Urinary bladder (tissue), 4 donors: ENCODE results near the gene PTPN13. TPM values are rescaled to one million over a fixed set of nuclear protein-coding genes. Genes with fewer than 3 reads are reported as not detected.
A peak's percentile ranks its signal among the peaks of the same experiment; 100 is the strongest.
"Not testable (repeated sequence)": the region's sequence is repeated elsewhere in the genome, so short reads cannot be mapped to it uniquely, and the experiment has no call there.

Experiments used
- DNase-seq: peaks from one replicate; pipeline ENCODE4 v3.0.0-alpha.2; 2015; ENCODE audit errors: extremely low spot score
- H3K27ac ChIP-seq: one replicate; pipeline ENCODE4 v1.5.1; 2013; ENCODE audit warnings: low read depth, mild to moderate bottlenecking, moderate library complexity
- H3K36me3 ChIP-seq: one replicate; pipeline ENCODE4 v1.6.1; 2013; ENCODE audit warnings: mild to moderate bottlenecking, moderate library complexity; ENCODE audit not compliant: insufficient read depth
- H3K4me1 ChIP-seq: one replicate; pipeline ENCODE4 v1.6.1; 2013; ENCODE audit warnings: mild to moderate bottlenecking, moderate library complexity; ENCODE audit not compliant: insufficient read depth
- H3K4me3 ChIP-seq: one replicate; pipeline ENCODE4 v1.5.1; 2013; ENCODE audit warnings: low read depth, low read length
- WGBS: extraction: QIAGEN DNeasy Blood & Tissue Kit; methylation state at CpG from one replicate; pipeline ENCODE4 v1.1.7; 2013; 5-methylcytosine and 5-hydroxymethylcytosine counted together
- polyA plus RNA-seq: library from polyadenylated mRNA; stranded (reverse); fragments of 200-250 nt; gene quantifications from one replicate; pipeline ENCODE4 v1.2.3, GENCODE V29; 2013
- total RNA-seq: library from RNA; depleted of rRNA; stranded (reverse); fragments of >200 nt; gene quantifications from one replicate; pipeline ENCODE4 v1.2.3, GENCODE V29; 2014
- donor health status: healthy with polysubstance abuse.
- donor health status: healthy.

PTPN13 gene
- total and polyA plus RNA-seq, 2 donors: 18.1 to 92.4 TPM

- DNase-seq: no peak
- Histone ChIP-seq H3K36me3 (no peaks in the 10 kb centered on the region), H3K27ac (no peak overlapping the region), H3K4me1 (no peaks in the 10 kb centered on the region), H3K4me3 (no peak overlapping the region)
- WGBS: 87% methylated on average over 2 of the region's 2 CpGs
Measured at GRCh38 chr4:86670756-86671155, 76.6 kb downstream of the PTPN13 start.

DNA sequence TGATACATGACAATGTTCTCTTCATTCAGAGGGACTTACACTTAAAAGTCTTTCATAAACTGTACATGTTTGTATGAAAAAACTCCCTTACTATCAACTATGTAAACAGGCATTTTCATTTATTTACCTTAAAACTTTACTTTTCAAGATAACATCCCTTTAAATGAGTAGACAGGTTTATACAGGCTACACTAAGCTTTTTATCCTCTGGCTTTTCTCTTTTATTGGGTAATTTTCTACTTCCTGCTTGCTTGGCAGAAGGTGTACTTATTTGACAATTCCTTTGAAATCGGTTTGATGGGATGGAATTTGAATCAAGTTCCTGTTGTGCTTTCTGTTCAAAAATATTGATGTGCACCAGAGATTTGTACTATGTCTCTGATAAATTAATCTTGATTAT, 81.4 kb downstream of the PTPN13 start:
- DNase-seq: peak; percentile 11
- no peak overlapping the region for H3K4me3 ChIP-seq
- H3K4me1 ChIP-seq: no peaks in the 10 kb centered on the region
- H3K27ac ChIP-seq: no peak overlapping the region
- H3K36me3 ChIP-seq: no peaks in the 10 kb centered on the region
- 28% methylated on average over 1 of the region's 1 CpG for WGBS

- WGBS: 85% methylated on average over 2 of the region's 2 CpGs
- Histone ChIP-seq H3K36me3 (no peaks in the 10 kb centered on the region), H3K4me3 (no peak overlapping the region), H3K4me1 (no peaks in the 10 kb centered on the region), H3K27ac (no peak overlapping the region)
- DNase-seq: no peak
Measured at GRCh38 chr4:86678796-86679195, 84.7 kb downstream of the PTPN13 start.

- over 99% methylated on average over 2 of the region's 2 CpGs for WGBS
- no peak overlapping the region for H3K4me3 ChIP-seq
- H3K27ac ChIP-seq: no peak overlapping the region
- no peaks in the 10 kb centered on the region for H3K4me1 ChIP-seq
- no peak for DNase-seq
- no peaks in the 10 kb centered on the region for H3K36me3 ChIP-seq
Measured at GRCh38 chr4:86679441-86679840, 85.3 kb downstream of the PTPN13 start.

DNA sequence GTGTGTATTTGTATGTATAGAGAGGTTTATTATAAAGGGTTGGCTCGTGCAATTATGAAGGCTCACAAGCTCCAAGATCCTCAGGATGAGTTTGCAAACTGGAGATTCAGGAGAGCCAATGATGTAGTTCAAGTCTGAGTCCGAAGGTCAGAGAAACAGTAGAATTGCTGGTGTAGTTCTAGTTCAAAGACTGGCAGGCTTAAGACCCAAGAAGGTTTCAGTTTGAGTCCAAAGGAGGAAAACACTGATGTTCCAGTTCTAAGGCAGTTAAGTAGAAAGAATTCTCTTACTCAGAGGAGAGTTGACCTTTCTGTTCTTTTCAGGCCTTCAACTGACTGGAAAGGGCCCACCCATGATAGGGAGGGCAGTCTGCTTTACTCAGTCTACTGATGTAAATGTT, 89.1 kb downstream of the PTPN13 start:
- Histone ChIP-seq H3K4me3 (no peak overlapping the region), H3K4me1 (no peaks in the 10 kb centered on the region), H3K27ac (no peak overlapping the region), H3K36me3 (no peaks in the 10 kb centered on the region)
- no peak for DNase-seq
- WGBS: 90% methylated on average over 2 of the region's 2 CpGs

DNA sequence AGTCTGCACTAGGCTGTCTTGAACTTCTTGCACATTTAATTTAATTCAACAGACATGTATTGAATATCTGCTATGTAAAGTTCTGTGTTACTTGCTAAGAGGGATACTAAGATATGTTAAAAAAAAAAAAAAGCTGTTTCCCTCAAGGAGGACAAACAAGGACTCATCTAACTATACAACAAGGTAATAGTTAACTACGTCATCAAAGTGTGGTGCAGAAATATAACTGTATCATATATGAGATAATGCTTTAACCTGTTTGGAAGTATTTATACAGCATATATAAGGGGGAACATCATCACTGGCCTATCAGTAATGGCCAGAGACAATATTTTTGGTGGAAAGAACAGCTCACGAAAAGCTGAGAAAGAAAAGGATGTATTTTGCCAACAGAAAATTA, 89.9 kb downstream of the PTPN13 start:
- 94% methylated on average over 2 of the region's 2 CpGs for WGBS
- no peaks in the 10 kb centered on the region for H3K4me1 ChIP-seq
- no peak for DNase-seq

GRCh38 chr4:86685401-86685800, 91.3 kb downstream of the PTPN13 start:
- WGBS: 49% methylated on average over 3 of the region's 3 CpGs
- peak; percentile 49 for DNase-seq
- Histone ChIP-seq H3K27ac (no peak overlapping the region), H3K4me3 (no peak overlapping the region), H3K36me3 (no peaks in the 10 kb centered on the region), H3K4me1 (no peaks in the 10 kb centered on the region)

More for the DNA sequence above, 89.9 kb downstream of the PTPN13 start:
- Histone ChIP-seq H3K27ac (no peak overlapping the region), H3K4me3 (no peak overlapping the region), H3K36me3 (no peaks in the 10 kb centered on the region)

DNA sequence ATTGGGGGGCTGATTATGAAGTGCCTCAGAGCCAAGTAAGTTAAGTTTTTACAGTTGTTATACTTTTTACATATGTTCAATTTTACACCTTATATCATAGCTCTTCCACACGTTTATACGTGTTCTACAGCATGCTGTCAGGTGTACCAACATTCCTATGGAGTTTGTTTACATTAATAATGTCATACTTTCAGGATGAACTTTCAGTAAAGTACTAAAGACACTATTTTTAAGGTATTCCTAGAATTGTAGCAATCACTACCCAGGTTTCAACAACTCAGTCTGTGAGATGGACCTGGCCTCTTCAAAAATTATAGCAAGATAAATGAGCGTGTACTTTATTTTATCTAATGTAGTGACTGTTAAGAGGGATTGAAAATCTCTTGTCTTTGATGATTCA, 92.6 kb downstream of the PTPN13 start:
- H3K4me1 ChIP-seq: no peaks in the 10 kb centered on the region
- H3K27ac ChIP-seq: no peak overlapping the region
- 75% methylated on average over 3 of the region's 3 CpGs for WGBS
- H3K4me3 ChIP-seq: no peak overlapping the region
- DNase-seq: no peak
- no peaks in the 10 kb centered on the region for H3K36me3 ChIP-seq

DNA sequence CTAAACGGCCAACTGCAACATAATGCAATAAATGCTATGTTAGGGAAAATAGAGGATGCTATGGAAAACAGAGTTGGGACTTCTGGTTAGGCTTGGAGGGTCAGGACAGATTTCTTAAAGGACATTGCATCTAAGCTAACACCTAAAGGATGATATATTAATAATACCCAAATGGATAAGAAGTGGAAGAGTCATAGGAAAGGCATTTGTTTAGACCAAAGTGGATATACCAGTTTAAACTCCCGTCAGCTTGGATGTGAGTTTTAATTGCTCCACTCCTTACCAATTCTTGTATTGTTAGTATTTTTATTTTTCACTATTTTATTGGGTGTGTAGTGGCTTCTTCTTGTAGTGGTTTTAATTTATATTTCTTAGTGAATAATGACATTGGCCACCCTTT, 93.9 kb downstream of the PTPN13 start:
- WGBS: 75% methylated on average over 2 of the region's 2 CpGs
- DNase-seq: no peak
- no peaks in the 10 kb centered on the region for H3K36me3 ChIP-seq
- H3K4me1 ChIP-seq: no peaks in the 10 kb centered on the region
- H3K4me3 ChIP-seq: no peak overlapping the region
- H3K27ac ChIP-seq: no peak overlapping the region

DNA sequence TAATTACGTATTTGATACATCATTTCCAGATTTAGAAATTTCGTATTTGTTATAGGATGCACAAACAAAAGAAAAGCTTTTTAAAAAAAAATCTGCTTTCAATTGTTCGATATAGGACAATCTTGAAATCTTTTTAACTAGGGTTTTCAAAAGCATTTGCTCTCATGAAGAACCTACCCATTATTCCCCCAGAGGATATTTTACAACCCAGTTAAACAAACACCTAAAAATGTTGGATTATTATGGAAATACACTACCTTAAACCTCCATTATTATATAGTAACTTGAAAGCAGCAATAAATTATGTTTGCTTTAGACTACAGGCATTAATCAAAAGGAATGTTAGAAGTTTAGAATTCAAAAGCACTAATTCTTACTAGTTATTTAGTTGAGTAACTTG, 110.5 kb downstream of the PTPN13 start:
- no peaks in the 10 kb centered on the region for H3K4me1 ChIP-seq
- H3K36me3 ChIP-seq: no peaks in the 10 kb centered on the region
- no peak overlapping the region for H3K4me3 ChIP-seq
- DNase-seq: no peak
- no peak overlapping the region for H3K27ac ChIP-seq
- 95% methylated on average over 3 of the region's 3 CpGs for WGBS

- 78% methylated on average over 2 of the region's 2 CpGs for WGBS
- no peak for DNase-seq
- Histone ChIP-seq H3K27ac (no peak overlapping the region), H3K36me3 (no peaks in the 10 kb centered on the region), H3K4me1 (no peaks in the 10 kb centered on the region), H3K4me3 (no peak overlapping the region)
Measured at GRCh38 chr4:86706923-86707597, 112.9 kb downstream of the PTPN13 start.

GRCh38 chr4:86717651-86718050, 123.5 kb downstream of the PTPN13 start:
- H3K4me3 ChIP-seq: no peak overlapping the region
- no peak overlapping the region for H3K27ac ChIP-seq
- H3K4me1 ChIP-seq: no peaks in the 10 kb centered on the region
- H3K36me3 ChIP-seq: peaks cover 2% of the 10 kb centered on the region
- no peak for DNase-seq

GRCh38 chr4:86718152-86718551, 124.0 kb downstream of the PTPN13 start:
- WGBS: 76% methylated on average over 3 of the region's 3 CpGs

DNA sequence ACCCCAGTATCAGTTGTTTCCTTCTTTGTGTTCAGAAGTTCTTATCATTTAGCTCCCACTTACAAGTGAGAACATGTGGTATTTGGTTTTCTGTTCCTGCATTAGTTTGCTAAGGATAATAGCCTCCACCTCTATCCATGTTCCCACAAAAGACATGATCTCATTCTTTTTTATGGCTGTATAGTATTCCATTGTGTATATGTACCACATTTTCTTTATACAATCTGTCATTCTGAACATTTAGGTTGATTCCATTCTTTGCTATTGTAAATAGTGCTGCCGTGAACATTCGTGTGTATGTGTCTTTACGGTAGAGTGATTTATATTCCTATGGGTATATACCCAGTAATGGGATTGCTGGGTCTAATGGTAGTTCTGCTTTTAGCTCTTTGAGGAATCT, 125.0 kb downstream of the PTPN13 start:
- not testable (repeated sequence) for H3K27ac ChIP-seq, DNase-seq, H3K4me1 ChIP-seq, H3K36me3 ChIP-seq, H3K4me3 ChIP-seq
- WGBS: 84% methylated on average over 3 of the region's 3 CpGs

More at GRCh38 chr4:86718152-86718551, 124.0 kb downstream of the PTPN13 start:
- Histone ChIP-seq H3K4me3 (no peak overlapping the region), H3K4me1 (no peaks in the 10 kb centered on the region), H3K36me3 (peaks cover 2% of the 10 kb centered on the region), H3K27ac (no peak overlapping the region)
- no peak for DNase-seq
